Prostate gland (tissue), 2 donors: ENCODE data around the gene AJAP1. TPM values are rescaled to one million over a fixed set of nuclear protein-coding genes. Genes with fewer than 3 reads are reported as not detected.

Experiments used
- DNase-seq: peaks from one replicate; pipeline ENCODE4 v3.0.0-alpha.2; 2019; ENCODE audit warnings: low spot score
- H3K27ac ChIP-seq, 2 donors: fragments of 200-600 bp; sonication (generic); 2 replicates each; pipeline ENCODE4 v1.5.1; 2017 to 2019
- H3K27me3 ChIP-seq: fragments of 200-600 bp; sonication (generic); replicated peaks from 2 replicates; pipeline ENCODE4 v1.5.1; 2019; ENCODE audit not compliant: insufficient read depth
- H3K36me3 ChIP-seq, 2 donors: fragments of 200-600 bp; sonication (generic); 1 replicate in 1 of 2; 2 replicates in 1 of 2; pipeline versions ENCODE4 v1.5.1 to v1.8.1; 2017 to 2019
- H3K4me1 ChIP-seq: fragments of 200-600 bp; sonication (generic); replicated peaks from 2 replicates; pipeline ENCODE4 v1.5.1; 2019
- H3K4me3 ChIP-seq, 2 donors: fragments of 200-600 bp; sonication (generic); 2 replicates each; pipeline ENCODE4 v1.5.1; 2017 to 2019
- H3K9me3 ChIP-seq: fragments of 200-600 bp; sonication (generic); 2 replicates; pipeline ENCODE4 v1.5.1; 2017
- POLR2A ChIP-seq: fragments of 450-650 bp; IDR thresholded peaks from one replicate; pipeline ENCODE4 v1.6.1; 2016; ENCODE audit warnings: antibody characterized with exemption, mild to moderate bottlenecking
- POLR2AphosphoS5 ChIP-seq: sonication (generic); formaldehyde crosslinking; IDR thresholded peaks from one replicate; pipeline ENCODE4 v1.6.1; 2017; ENCODE audit warnings: antibody characterized with exemption
- WGBS: methylation state at CpG from one replicate; pipeline ENCODE4 v1.1.5; 2018; 5-methylcytosine and 5-hydroxymethylcytosine counted together
- intact Hi-C: fragments of 100-400 bp; cut with DNase I; formaldehyde crosslinking; loops from one replicate; pipeline ENCODE4 v1.14.2; 2022
- total RNA-seq, 2 donors: library from RNA; depleted of rRNA; stranded (reverse); fragments of >200 nt; gene quantifications; one replicate each; pipeline ENCODE4 v1.1.0, GENCODE V29; 2016
- TF ChIP-seq, protein P1 (sequence below), 4 experiments: fragments of 200-600 bp in 2 of 4; fragments of 450-650 bp in 2 of 4; sonication (generic) in 2 of 4; IDR thresholded peaks; 1 replicate in 3 of 4; 2 replicates in 1 of 4; pipeline ENCODE4 v1.5.1; 2016 to 2019; ENCODE audit warnings: antibody characterized with exemption in 4 of 4, mild to moderate bottlenecking in 2 of 4, moderate library complexity in 2 of 4

The AJAP1 gene
- total RNA-seq, 2 donors from 2014 or later = 0.73 to 6.7 TPM

- WGBS = 90% methylated on average over 19 of the region's 19 CpGs
- no peak overlapping the region for H3K4me3 ChIP-seq
- H3K9me3 ChIP-seq = no peaks in the 10 kb centered on the region
- intact Hi-C loops = no loop called here
- no peak for DNase-seq
- H3K27me3 ChIP-seq = no peaks in the 10 kb centered on the region
- no peaks in the 10 kb centered on the region for H3K36me3 ChIP-seq
- H3K27ac ChIP-seq = no peak overlapping the region
- H3K4me1 ChIP-seq = no peaks in the 10 kb centered on the region
- TF ChIP-seq POLR2AphosphoS5 = no peak
- TF ChIP-seq, protein P1, sequence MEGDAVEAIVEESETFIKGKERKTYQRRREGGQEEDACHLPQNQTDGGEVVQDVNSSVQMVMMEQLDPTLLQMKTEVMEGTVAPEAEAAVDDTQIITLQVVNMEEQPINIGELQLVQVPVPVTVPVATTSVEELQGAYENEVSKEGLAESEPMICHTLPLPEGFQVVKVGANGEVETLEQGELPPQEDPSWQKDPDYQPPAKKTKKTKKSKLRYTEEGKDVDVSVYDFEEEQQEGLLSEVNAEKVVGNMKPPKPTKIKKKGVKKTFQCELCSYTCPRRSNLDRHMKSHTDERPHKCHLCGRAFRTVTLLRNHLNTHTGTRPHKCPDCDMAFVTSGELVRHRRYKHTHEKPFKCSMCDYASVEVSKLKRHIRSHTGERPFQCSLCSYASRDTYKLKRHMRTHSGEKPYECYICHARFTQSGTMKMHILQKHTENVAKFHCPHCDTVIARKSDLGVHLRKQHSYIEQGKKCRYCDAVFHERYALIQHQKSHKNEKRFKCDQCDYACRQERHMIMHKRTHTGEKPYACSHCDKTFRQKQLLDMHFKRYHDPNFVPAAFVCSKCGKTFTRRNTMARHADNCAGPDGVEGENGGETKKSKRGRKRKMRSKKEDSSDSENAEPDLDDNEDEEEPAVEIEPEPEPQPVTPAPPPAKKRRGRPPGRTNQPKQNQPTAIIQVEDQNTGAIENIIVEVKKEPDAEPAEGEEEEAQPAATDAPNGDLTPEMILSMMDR (IDR thresholded peaks at IDR 0.05) = no peak
- no peak for TF ChIP-seq POLR2A
Observed at GRCh38 chr1:4689941-4690635, 35.7 kb downstream of the AJAP1 start.

GRCh38 chr1:4690951-4691675, 36.7 kb downstream of the AJAP1 start:
- Histone ChIP-seq H3K4me3 (no peak overlapping the region), H3K27ac (no peak overlapping the region), H3K27me3 (no peaks in the 10 kb centered on the region), H3K4me1 (no peaks in the 10 kb centered on the region), H3K36me3 (no peaks in the 10 kb centered on the region), H3K9me3 (no peaks in the 10 kb centered on the region)
- TF ChIP-seq POLR2A = no peak
- TF ChIP-seq, protein P1 (IDR thresholded peaks at IDR 0.05) = no peak
- TF ChIP-seq POLR2AphosphoS5 = no peak
- intact Hi-C loops = no loop called here
- WGBS = 94% methylated on average over 17 of the region's 19 CpGs
- no peak for DNase-seq

DNA sequence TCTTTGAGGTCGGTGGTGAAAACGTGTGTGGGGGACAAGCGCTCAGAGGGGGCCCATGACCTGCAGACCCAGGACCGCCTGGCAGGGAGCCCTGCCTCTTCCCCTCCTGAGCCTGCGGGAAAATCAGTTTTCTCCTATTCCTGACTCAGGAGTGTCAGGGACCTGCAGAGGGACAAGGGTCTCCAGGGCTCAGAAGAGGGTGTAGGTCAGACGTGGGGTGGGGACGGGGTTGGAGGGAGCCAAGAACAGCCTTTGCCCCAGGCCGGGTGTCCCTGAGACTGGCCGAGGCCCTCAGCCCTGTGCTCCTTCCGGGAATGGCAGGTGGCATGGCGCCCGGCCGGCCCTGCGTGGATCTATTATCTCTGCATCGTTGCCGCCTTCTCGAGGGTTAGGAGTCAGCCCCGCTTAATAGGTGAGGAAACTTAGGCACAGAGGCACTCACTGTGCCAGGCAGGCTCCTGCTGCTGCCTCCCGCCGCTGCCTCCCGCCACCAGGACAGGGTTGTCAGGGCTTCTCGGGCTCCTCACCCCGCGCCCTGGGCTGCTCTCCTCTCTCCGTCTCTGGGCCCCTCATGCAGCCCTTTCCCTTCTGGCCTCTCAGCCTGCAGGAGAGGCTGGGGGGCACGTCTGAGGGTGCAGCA, 37.5 kb downstream of the AJAP1 start:
- H3K4me1 ChIP-seq = no peaks in the 10 kb centered on the region
- no peak overlapping the region for H3K27ac ChIP-seq
- no peaks in the 10 kb centered on the region for H3K9me3 ChIP-seq
- TF ChIP-seq, protein P1 (IDR thresholded peaks at IDR 0.05) = no peak
- TF ChIP-seq POLR2A (no peak), POLR2AphosphoS5 (no peak)
- H3K36me3 ChIP-seq = no peaks in the 10 kb centered on the region
- intact Hi-C loops = no loop called here
- no peaks in the 10 kb centered on the region for H3K27me3 ChIP-seq
- H3K4me3 ChIP-seq = no peak overlapping the region
- 88% methylated on average over 26 of the region's 26 CpGs for whole genome bisulfite sequencing
- DNase-seq = no peak

- Histone ChIP-seq H3K9me3 (no peaks in the 10 kb centered on the region), H3K4me1 (no peaks in the 10 kb centered on the region), H3K27me3 (no peaks in the 10 kb centered on the region), H3K4me3 (no peak overlapping the region), H3K36me3 (no peaks in the 10 kb centered on the region), H3K27ac (no peak overlapping the region)
- WGBS = 89% methylated on average over 6 of the region's 6 CpGs
- TF ChIP-seq POLR2A (no peak), POLR2AphosphoS5 (no peak)
- TF ChIP-seq, protein P1 (IDR thresholded peaks at IDR 0.05) = no peak
- intact Hi-C loops = no loop called here
- no peak for DNase-seq
Observed at GRCh38 chr1:4692437-4692836, 38.0 kb downstream of the AJAP1 start.
